Right renal cortex interstitium (tissue), 3 donors: ENCODE measurements around the gene CLMP. TPM values are rescaled to one million over a fixed set of nuclear protein-coding genes. Genes with fewer than 3 reads are reported as not detected.

Source experiments
- DNase-seq, 3 donors: peaks; one replicate each; pipeline ENCODE4 v3.0.0-alpha.2; 2013; ENCODE audit warnings: low read depth in 3 of 3, low spot score in 2 of 3
- polyA plus RNA-seq, 3 donors: library from polyadenylated mRNA; unstranded; fragments of 120-200 nt; gene quantifications; one replicate each; pipeline ENCODE4 v1.2.1, GENCODE V29; 2013; ENCODE audit not compliant: insufficient read length in 3 of 3

Gene CLMP
- polyA plus RNA-seq, 3 donors = 34.5 to 39.4 (median 38.4) TPM

- DNase-seq = no peak
Observed at GRCh38 chr11:123191939-123192338, 3.1 kb downstream of the CLMP start.

GRCh38 chr11:123190518-123190917 lies 4.5 kb downstream of the CLMP start:
- no peak for DNase-seq

GRCh38 chr11:123188508-123189165 lies 6.4 kb downstream of the CLMP start:
- DNase-seq = no peak

GRCh38 chr11:123187665-123188507 lies 7.2 kb downstream of the CLMP start:
- DNase-seq = no peak

- no peak for DNase-seq
Observed at GRCh38 chr11:123187248-123187647, 7.8 kb downstream of the CLMP start.

GRCh38 chr11:123186286-123186685 lies 8.8 kb downstream of the CLMP start:
- DNase-seq = no peak

- no peak for DNase-seq
Observed at GRCh38 chr11:123185326-123185725, 9.7 kb downstream of the CLMP start.

GRCh38 chr11:123184531-123184930 lies 10.5 kb downstream of the CLMP start:
- no peak for DNase-seq

DNA sequence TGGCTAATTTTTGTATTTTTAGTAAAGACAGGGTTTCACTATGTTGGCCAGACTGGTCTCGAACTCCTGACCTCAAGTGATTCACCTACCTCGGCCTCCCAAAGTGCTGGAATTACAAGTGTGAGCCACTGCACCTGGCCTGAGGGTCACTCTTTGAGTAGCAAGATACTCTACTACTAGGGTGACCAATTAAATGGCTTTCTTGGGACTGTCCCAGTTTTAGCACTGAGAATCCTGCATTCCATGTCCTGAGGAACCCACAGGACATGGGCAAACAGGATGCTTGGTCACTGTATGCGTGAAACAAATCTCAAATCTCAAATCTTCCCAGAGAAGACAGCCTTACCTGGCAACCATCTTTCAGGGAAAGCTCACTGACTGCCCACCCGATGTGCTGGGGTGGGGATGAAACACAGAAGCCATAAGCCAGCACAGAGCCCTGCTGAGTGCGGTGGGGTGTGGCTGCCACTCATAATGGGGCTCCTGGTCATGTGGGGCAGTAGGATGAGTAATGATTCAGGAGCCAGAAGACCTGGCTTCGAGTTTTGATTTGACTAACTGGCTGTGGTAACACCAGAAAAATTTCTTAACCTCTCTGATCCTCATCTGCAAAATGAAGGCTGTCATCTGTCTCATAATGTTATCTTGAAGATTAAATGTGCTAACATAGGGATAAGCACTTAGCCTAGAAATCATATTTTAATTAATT lies 11.5 kb downstream of the CLMP start:
- DNase-seq = no peak

- DNase-seq = no peak
Observed at GRCh38 chr11:123181767-123182500, 13.1 kb downstream of the CLMP start.

DNA sequence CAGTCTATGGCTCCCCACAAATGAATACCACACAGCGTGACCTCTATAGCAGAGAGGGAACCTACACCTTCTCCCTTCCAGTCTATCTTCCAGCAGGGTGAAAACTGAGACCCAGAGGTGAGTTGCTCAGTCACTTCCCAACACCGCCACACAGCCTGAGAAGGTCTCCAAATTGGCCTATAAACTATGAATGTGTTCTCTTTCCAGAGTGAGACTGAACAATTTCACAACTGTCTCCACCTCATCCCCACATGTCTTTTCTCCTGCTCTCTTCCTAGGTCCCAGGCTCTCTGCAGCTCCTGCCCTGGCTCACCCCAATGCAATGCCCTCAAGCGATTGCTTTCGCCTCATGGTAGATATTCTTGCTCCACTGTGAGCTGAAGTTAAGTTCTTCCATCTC lies 14.0 kb downstream of the CLMP start:
- no peak for DNase-seq

GRCh38 chr11:123180574-123180973 lies 14.5 kb downstream of the CLMP start:
- no peak for DNase-seq

DNA sequence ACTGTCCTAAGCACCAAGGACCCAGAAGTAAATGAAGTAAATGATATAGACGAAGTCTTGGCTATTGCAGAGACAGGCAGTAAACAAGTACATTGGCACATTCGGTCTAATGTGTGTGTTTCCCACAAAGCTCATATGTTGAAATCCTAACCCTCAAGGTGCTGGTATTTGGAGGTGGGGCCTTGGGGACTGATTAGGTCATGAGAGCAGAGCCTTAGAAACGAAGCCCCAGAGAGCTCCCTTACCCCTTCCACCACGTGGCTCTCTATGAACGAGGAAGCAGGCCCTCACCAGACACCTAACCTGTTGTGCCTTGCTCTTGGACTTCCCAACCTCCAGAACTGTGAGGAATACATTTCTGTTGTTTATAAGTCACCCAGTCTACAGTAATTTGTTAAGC lies 14.9 kb downstream of the CLMP start:
- DNase-seq = no peak

DNA sequence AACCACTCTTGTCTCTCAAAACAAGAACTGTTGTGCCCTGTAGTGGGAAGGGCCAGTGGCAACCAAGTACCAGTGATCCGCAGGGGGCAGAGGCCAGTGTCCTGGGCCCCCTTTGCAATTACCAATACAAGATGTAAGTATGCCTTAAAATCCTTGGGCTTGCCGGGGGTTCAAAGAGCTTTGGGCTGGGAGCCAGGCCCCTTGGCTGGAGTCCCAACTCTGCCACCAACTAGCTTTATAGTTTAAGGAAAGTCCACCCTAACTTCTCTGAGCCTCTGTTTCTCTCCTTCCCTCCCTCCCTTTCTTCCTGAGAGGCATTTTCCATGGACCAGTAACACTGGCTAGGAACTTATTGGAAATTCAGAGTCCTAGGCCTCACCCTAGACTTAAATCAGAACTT lies 15.5 kb downstream of the CLMP start:
- DNase-seq = no peak

DNA sequence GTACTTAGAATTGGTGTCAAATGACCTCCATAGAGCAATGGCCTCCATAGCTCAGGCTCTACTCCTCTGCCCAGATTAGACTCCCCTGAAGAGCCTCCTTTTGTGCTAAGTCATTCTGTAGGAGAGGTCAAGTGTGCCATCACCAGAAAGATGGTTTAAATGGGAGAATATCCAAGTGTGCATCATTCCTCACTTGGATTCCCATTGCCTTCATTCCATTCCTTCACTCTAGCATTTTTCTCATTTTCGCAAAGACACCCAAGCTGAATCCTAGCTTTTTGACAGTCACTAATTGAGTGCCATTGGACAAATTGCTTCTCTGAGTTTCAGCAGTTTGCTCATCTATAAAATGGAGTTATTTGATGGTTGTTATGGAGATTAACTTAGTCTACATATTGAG lies 16.9 kb downstream of the CLMP start:
- DNase-seq = no peak

DNA sequence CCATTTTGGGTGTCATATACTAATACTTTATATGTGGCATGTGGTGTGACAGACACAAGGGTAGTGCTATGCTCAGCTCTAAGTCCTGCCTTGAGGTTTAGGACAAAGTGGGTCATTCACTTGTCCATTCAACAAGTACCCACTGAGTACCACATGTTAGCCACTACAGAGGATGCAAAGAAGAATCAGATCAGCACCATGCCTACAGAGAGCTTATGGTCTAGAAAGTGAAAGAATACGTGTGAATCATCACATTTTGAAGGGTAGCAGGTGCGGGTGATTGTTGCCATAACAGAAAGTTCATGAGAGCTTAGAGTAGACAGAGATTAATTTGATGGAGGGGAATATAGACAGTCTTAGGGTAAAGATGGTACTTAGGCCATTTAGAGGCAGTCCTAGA lies 18.3 kb downstream of the CLMP start:
- DNase-seq = no peak

DNA sequence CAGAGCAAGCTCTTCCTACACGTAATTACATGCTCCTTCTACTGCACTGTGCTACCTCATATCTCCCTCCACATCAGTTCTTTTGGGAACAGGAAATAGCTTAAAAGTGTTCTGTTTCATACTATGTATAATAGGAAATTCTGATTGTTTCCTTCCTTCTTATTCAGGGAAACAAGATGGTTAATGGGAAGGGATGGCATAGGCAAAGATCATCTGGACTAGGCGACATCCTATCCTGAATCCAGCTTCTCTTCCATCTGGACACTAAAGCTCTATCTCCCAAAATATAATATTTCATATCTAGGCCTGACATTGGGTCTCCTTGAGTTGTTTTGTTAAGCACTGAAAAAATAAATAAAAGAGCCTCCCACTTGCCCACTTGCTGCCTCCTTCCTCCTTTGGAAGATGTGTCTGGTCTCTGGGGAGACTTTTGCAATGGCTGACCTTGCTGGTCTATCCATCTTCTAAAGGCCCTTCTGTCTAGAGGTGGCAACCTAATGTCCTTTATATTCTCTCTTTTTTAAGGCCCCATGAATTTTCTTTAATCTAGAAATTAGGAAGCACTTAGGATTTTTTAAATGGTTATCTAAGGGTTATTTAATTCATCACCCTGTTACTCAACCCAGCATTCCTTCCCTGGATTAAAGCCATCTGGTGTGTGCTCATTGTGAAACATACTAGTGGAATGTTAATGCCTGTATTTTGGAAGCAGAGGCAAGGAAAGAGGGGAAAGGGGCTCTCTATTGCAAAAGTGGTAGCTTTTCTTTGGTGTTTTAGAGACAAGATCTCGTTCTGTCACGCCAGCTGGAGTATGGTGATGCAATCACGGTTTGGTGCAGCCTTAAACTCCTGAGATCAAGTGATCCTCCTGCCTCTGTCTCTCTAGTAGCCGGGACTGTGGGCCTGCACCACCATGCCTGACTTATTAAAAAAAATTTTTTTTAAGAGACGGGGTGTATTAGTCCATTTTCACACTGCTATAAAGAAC lies 20.6 kb downstream of the CLMP start:
- peak in 1 of 3 donors; percentile 47 for DNase-seq

GRCh38 chr11:123173856-123174186 lies 21.2 kb downstream of the CLMP start:
- DNase-seq = no peak

GRCh38 chr11:123173040-123173855 lies 21.8 kb downstream of the CLMP start:
- no peak for DNase-seq
